ENCODE measurements around the gene TMC7. TPM values are rescaled to one million over a fixed set of nuclear protein-coding genes. Genes with fewer than 3 reads are reported as not detected.
A peak's percentile ranks its signal among the peaks of the same experiment; 100 is the strongest.

Gene TMC7
- total RNA-seq, 1 donor from 2014 or later, result 3.1 TPM

DNA sequence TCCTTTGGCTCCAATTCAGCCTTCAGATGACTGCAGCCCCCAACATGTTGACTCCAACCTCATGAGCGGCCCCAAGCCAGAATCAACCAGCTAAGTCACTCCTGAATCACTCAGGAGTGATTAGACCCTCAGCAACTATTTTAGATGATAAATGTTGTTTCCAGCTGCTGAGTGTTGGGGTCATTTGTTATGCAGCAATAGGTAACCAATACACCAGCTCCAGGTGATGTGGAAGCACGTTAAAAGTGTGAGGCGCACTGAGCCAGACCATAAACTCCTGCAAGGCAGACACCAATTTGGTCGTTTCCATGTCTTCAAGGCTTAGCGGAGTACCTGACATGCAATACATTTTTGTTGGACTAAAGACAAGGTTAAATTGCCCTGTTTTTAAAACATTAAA is 101.1 kb downstream of the TMC7 start:
- Histone ChIP-seq H3K27me3 (ENCODE audit: control insufficient read depth in 3 of 3, insufficient read depth in 3 of 3, low read length in 3 of 3) (no peaks in the 10 kb centered on the region), H3K9me3 (ENCODE audit: control insufficient read depth in 3 of 3, low read length in 3 of 3) (no peaks in the 10 kb centered on the region), H3K36me3 (ENCODE audit: control insufficient read depth in 3 of 3, insufficient read depth in 3 of 3, low read length in 3 of 3) (peaks cover 3 to 9% (median 8%) of the 10 kb centered on the region in 3 donors), H3K4me3 (ENCODE audit: low read length in 3 of 3) (no peak overlapping the region), H3K27ac (ENCODE audit: low read depth, low read length) (no peak overlapping the region), H3K9ac (ENCODE audit: low read depth in 1 of 3, low read length in 3 of 3) (no peak overlapping the region), H3K4me1 (ENCODE audit: control insufficient read depth in 3 of 3, insufficient read depth in 3 of 3, low read length in 3 of 3) (peaks cover 8 to 11% (median 11%) of the 10 kb centered on the region in 3 donors)

DNA sequence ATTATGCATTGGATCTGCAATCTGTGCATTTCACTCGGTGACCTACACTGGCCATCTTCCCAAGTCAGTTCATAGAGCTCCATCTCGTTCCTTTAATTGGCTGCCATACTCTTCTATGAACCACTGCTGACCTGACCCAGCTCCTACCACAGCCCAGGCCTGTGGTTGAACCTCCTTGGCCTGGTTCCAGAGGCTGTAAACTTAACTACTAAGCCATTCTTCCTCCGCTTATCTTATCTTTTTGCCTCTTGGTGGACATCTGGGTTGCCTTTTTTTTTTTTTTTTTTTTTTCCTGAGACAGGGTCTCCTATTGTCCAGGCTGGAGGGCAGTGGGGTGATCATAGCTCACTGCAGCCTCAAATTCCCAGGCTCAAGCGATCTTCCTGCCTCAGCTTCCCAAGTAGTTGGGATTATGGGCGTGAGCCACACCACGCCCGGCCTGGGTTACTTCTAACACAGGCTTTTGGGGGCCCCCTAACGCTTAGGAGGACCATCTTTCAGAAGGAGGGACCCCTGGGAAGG is 102.0 kb downstream of the TMC7 start:
- peak overlapping the region in 2 of 3 donors; percentile 73 to 81 for H3K4me3 ChIP-seq (ENCODE audit: low read length in 3 of 3)
- H3K27ac ChIP-seq (ENCODE audit: low read depth, low read length), result no peak overlapping the region
- peak overlapping the region in 2 of 3 donors; percentile 74 to 78 for H3K9ac ChIP-seq (ENCODE audit: low read depth in 1 of 3, low read length in 3 of 3)
- H3K9me3 ChIP-seq (ENCODE audit: control insufficient read depth in 3 of 3, low read length in 3 of 3), result no peaks in the 10 kb centered on the region
- peaks cover 3 to 9% (median 8%) of the 10 kb centered on the region in 3 donors for H3K36me3 ChIP-seq (ENCODE audit: control insufficient read depth in 3 of 3, insufficient read depth in 3 of 3, low read length in 3 of 3)
- peaks cover 8 to 11% (median 11%) of the 10 kb centered on the region in 3 donors for H3K4me1 ChIP-seq (ENCODE audit: control insufficient read depth in 3 of 3, insufficient read depth in 3 of 3, low read length in 3 of 3)
- H3K27me3 ChIP-seq (ENCODE audit: control insufficient read depth in 3 of 3, insufficient read depth in 3 of 3, low read length in 3 of 3), result no peaks in the 10 kb centered on the region

GRCh38 chr16:19086322-19087199 is 102.8 kb downstream of the TMC7 start:
- Histone ChIP-seq H3K27ac (ENCODE audit: low read depth, low read length) (no peak overlapping the region), H3K9ac (ENCODE audit: low read depth in 1 of 3, low read length in 3 of 3) (peak overlapping the region; percentile 44 to 78 (median 74)), H3K9me3 (ENCODE audit: control insufficient read depth in 3 of 3, low read length in 3 of 3) (no peaks in the 10 kb centered on the region)

DNA sequence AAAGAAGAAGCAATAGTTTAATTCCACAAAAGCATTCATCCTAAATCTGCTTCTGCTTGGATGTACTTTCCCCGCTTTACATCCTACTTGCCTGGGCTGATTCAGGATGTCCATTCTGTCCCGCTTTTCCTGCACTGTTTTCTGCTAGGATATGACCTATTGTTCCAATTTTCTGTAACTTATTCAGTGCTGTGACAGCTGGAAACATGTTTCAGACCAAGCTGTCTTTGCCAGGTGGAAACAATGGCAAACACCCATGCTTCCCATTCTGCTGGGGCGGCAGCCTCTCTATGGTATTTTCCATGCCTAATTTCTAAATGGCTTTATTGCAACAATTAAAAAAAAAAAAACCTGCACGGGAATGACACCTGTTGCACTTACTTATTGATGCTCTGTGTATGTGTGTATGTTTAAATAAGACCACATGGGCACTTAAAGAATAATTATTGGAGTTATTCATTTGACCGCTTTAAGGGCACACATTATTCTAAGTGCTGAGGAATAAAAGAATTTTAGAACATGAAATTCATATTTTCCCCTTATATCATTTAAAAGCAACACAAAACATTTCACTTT is 104.7 kb downstream of the TMC7 start:
- no peak overlapping the region for H3K4me3 ChIP-seq (ENCODE audit: low read length in 3 of 3)
- peaks cover 8 to 11% (median 11%) of the 10 kb centered on the region in 3 donors for H3K4me1 ChIP-seq (ENCODE audit: control insufficient read depth in 3 of 3, insufficient read depth in 3 of 3, low read length in 3 of 3)
- no peaks in the 10 kb centered on the region for H3K9me3 ChIP-seq (ENCODE audit: control insufficient read depth in 3 of 3, low read length in 3 of 3)
- no peaks in the 10 kb centered on the region for H3K27me3 ChIP-seq (ENCODE audit: control insufficient read depth in 3 of 3, insufficient read depth in 3 of 3, low read length in 3 of 3)
- no peak overlapping the region for H3K9ac ChIP-seq (ENCODE audit: low read depth in 1 of 3, low read length in 3 of 3)
- H3K36me3 ChIP-seq (ENCODE audit: control insufficient read depth in 3 of 3, insufficient read depth in 3 of 3, low read length in 3 of 3), result no peaks in the 10 kb centered on the region
- no peak overlapping the region for H3K27ac ChIP-seq (ENCODE audit: low read depth, low read length)

More at GRCh38 chr16:19086322-19087199, 102.8 kb downstream of the TMC7 start:
- H3K36me3 ChIP-seq (ENCODE audit: control insufficient read depth in 3 of 3, insufficient read depth in 3 of 3, low read length in 3 of 3), result peaks cover 0 to 5% (median 4%) of the 10 kb centered on the region in 3 donors
- peak overlapping the region; percentile 73 to 81 (median 73) for H3K4me3 ChIP-seq (ENCODE audit: low read length in 3 of 3)
- no peaks in the 10 kb centered on the region for H3K27me3 ChIP-seq (ENCODE audit: control insufficient read depth in 3 of 3, insufficient read depth in 3 of 3, low read length in 3 of 3)
- peaks cover 8 to 11% (median 11%) of the 10 kb centered on the region in 3 donors for H3K4me1 ChIP-seq (ENCODE audit: control insufficient read depth in 3 of 3, insufficient read depth in 3 of 3, low read length in 3 of 3)

- Histone ChIP-seq H3K9ac (ENCODE audit: low read depth in 1 of 3, low read length in 3 of 3) (no peak overlapping the region), H3K27me3 (ENCODE audit: control insufficient read depth in 3 of 3, insufficient read depth in 3 of 3, low read length in 3 of 3) (no peaks in the 10 kb centered on the region), H3K9me3 (ENCODE audit: control insufficient read depth in 3 of 3, low read length in 3 of 3) (no peaks in the 10 kb centered on the region), H3K4me3 (ENCODE audit: low read length in 3 of 3) (no peak overlapping the region), H3K27ac (ENCODE audit: low read depth, low read length) (no peak overlapping the region), H3K36me3 (ENCODE audit: control insufficient read depth in 3 of 3, insufficient read depth in 3 of 3, low read length in 3 of 3) (no peaks in the 10 kb centered on the region), H3K4me1 (ENCODE audit: control insufficient read depth in 3 of 3, insufficient read depth in 3 of 3, low read length in 3 of 3) (peaks cover 8 to 11% (median 11%) of the 10 kb centered on the region in 3 donors)
Measured at GRCh38 chr16:19089410-19089955, 105.7 kb downstream of the TMC7 start.

DNA sequence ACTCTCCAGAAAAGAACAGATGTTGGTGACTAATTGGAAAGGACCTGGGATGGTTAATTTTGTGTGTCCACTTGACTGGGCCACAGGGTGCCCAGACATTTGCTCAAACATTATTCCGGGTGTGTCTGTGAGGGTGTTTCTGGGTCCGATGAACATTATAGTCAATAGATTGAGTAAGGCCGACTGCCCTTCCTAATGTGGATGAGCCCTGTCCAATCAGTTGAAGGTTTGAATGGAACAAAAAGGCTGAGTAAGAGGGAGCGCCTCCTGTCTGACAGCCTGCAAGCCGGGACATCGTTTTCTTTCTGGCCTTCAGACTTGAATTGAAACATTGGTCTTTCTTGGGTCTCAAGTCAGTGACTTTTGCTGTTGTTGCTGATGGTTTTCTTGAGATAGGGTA is 107.2 kb downstream of the TMC7 start:
- H3K36me3 ChIP-seq (ENCODE audit: control insufficient read depth in 3 of 3, insufficient read depth in 3 of 3, low read length in 3 of 3), result no peaks in the 10 kb centered on the region
- no peaks in the 10 kb centered on the region for H3K9me3 ChIP-seq (ENCODE audit: control insufficient read depth in 3 of 3, low read length in 3 of 3)
- no peak overlapping the region for H3K27ac ChIP-seq (ENCODE audit: low read depth, low read length)
- no peak overlapping the region for H3K4me3 ChIP-seq (ENCODE audit: low read length in 3 of 3)
- no peak overlapping the region for H3K9ac ChIP-seq (ENCODE audit: low read depth in 1 of 3, low read length in 3 of 3)
- peaks cover 5 to 10% (median 9%) of the 10 kb centered on the region in 3 donors for H3K4me1 ChIP-seq (ENCODE audit: control insufficient read depth in 3 of 3, insufficient read depth in 3 of 3, low read length in 3 of 3)
- H3K27me3 ChIP-seq (ENCODE audit: control insufficient read depth in 3 of 3, insufficient read depth in 3 of 3, low read length in 3 of 3), result no peaks in the 10 kb centered on the region

DNA sequence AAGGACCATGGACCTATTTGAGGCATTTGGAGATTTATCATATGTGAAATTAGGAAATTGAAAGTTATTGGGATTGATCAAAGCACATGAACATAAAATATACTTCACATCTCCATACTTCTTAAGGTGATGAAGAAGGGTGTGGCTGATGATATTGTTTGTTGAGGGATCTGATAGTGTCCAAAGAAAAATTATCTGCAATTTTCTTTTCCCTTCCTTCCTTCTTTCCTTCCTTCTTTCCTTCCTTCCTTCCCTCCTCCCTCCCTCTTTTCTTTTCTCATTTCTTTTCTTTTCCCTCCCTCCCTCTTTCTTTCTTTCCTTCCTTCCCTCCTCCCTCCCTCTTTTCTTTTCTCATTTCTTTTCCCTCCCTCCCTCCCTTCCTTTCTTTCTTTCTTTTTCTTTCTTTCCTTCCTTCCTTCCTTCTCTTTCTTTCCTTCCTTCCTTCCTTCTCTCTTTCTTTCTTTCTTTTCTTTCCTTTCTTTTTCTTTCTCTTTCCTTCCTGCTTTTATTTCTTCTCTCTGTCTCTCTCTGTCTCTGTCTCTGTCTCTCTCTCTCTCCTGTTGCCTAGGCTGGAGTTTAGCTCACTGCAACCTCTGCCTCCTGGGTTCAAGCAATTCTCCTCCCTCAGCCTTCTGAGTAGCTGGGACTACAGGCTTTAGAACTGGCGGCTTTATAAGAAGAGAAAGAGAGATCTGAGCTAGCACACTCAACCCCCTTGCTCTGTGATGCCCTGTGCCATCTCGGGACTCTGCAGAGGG is 109.1 kb downstream of the TMC7 start:
- no peaks in the 10 kb centered on the region for H3K36me3 ChIP-seq (ENCODE audit: control insufficient read depth in 3 of 3, insufficient read depth in 3 of 3, low read length in 3 of 3)
- H3K9me3 ChIP-seq (ENCODE audit: control insufficient read depth in 3 of 3, low read length in 3 of 3), result no peaks in the 10 kb centered on the region
- H3K27ac ChIP-seq (ENCODE audit: low read depth, low read length), result no peak overlapping the region
- no peak overlapping the region for H3K4me3 ChIP-seq (ENCODE audit: low read length in 3 of 3)
- no peak overlapping the region for H3K9ac ChIP-seq (ENCODE audit: low read depth in 1 of 3, low read length in 3 of 3)
- no peaks in the 10 kb centered on the region for H3K4me1 ChIP-seq (ENCODE audit: control insufficient read depth in 3 of 3, insufficient read depth in 3 of 3, low read length in 3 of 3)
- no peaks in the 10 kb centered on the region for H3K27me3 ChIP-seq (ENCODE audit: control insufficient read depth in 3 of 3, insufficient read depth in 3 of 3, low read length in 3 of 3)

DNA sequence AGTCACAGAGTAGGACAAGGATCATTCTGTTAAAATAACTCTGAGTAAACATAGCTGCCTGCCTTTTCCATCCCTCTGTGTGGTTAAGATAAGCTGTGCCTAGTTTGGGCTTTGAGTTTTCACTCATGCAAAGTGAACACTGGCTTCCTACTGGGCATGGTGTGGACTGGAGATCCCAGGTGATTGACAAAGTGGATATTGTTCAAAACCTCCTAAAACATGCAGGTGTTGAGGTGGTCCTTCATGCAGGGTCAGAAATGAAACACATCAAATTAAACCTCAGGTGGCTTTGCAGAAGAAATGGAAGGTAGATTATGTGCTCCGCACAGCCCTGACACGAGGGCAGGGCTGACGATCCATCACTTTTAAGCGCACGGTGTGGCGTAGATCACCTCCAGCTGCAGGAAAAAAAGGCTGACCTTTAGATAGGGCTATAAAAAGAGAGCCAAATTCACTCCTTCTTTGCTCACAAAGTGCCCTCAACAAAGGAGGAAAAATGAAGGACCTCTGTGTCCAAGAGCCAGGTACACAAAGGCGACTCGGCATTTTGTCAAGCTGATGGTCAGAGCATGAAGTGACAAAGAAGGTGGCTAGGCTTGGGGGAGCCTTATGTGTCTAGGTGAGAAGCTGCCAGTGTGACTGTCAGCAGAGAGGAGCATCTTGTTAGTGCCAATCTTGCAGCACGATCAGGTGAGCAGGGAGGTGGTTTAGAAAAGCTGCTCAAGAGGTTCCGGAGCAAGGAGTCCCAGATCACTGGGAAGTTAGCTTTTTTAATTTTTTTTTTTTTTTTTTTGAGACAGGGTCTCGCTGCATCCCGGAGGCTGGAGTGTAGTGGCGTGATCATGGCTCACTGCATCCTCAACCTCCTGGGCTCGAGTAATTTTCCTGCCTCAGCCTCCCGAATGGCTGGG is 110.2 kb downstream of the TMC7 start:
- Histone ChIP-seq H3K9me3 (ENCODE audit: control insufficient read depth in 3 of 3, low read length in 3 of 3) (no peaks in the 10 kb centered on the region), H3K27ac (ENCODE audit: low read depth, low read length) (no peak overlapping the region), H3K4me1 (ENCODE audit: control insufficient read depth in 3 of 3, insufficient read depth in 3 of 3, low read length in 3 of 3) (no peaks in the 10 kb centered on the region), H3K4me3 (ENCODE audit: low read length in 3 of 3) (no peak overlapping the region), H3K9ac (ENCODE audit: low read depth in 1 of 3, low read length in 3 of 3) (no peak overlapping the region), H3K36me3 (ENCODE audit: control insufficient read depth in 3 of 3, insufficient read depth in 3 of 3, low read length in 3 of 3) (no peaks in the 10 kb centered on the region), H3K27me3 (ENCODE audit: control insufficient read depth in 3 of 3, insufficient read depth in 3 of 3, low read length in 3 of 3) (no peaks in the 10 kb centered on the region)
